ENCODE measurements around the gene EMILIN2. TPM values are rescaled to one million over a fixed set of nuclear protein-coding genes. Genes with fewer than 3 reads are reported as not detected.

EMILIN2 gene
- polyA plus RNA-seq, 1 donor (not counting 4 experiments of a cell fraction or from before 2014, with no cell fraction given): 0.07 TPM

DNA sequence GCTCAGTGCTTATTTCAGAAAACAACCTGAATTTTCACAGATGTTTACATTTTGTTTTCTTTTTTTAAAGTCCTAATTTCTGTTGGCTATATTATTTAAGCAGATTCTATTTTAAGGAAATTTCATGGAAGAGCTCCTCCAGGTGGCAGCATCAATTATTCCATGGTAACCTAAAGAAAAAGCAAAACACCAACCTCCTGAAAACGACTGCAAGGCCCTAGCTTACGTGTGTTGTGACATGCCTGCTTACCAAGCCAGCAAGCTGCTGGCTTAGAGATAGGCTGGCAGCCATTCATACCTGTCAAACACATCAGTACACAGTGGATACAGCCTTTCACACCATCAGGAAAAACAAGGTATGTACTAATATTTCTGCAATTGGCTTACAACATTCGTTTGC, 101.2 kb downstream of the EMILIN2 start:
- FAIRE-seq (peak; percentile 32), DNase-seq (ENCODE audit: low read depth, low spot score) (no peak)
- H3K36me3 ChIP-seq (ENCODE audit: control insufficient read depth in 2 of 2, extremely low read depth in 1 of 2, insufficient read depth in 2 of 2, low read length in 2 of 2): peaks cover 2% of the 10 kb centered on the region in 2 experiments
- dilution Hi-C loops (cut with MboI; ENCODE audit: extremely low pct_ligation_motif_present, low sequenced_read_pairs): no loop called here
- H4K20me1 ChIP-seq (ENCODE audit: control insufficient read depth, extremely low read depth, insufficient read depth, low read length): no peaks in the 10 kb centered on the region
- H3K4me1 ChIP-seq (ENCODE audit: control insufficient read depth, extremely low read depth, insufficient read depth, low read length): peaks cover 2% of the 10 kb centered on the region
- H3K9me3 ChIP-seq (ENCODE audit: control insufficient read depth, low read depth, low read length): no peaks in the 10 kb centered on the region
- H3K9ac ChIP-seq (ENCODE audit: control insufficient read depth, extremely low read depth, insufficient read depth, low read length): no peak overlapping the region
- H3K9me1 ChIP-seq (ENCODE audit: control insufficient read depth, extremely low read depth, insufficient read depth, low read length): no peaks in the 10 kb centered on the region
- H3K4me2 ChIP-seq (ENCODE audit: control insufficient read depth, extremely low read depth, insufficient read depth, low read depth, low read length): no peak overlapping the region
- TF ChIP-seq EZH2 (IDR thresholded peaks at IDR 0.05; ENCODE audit: low read length): no peak
- TF ChIP-seq, protein P1, sequence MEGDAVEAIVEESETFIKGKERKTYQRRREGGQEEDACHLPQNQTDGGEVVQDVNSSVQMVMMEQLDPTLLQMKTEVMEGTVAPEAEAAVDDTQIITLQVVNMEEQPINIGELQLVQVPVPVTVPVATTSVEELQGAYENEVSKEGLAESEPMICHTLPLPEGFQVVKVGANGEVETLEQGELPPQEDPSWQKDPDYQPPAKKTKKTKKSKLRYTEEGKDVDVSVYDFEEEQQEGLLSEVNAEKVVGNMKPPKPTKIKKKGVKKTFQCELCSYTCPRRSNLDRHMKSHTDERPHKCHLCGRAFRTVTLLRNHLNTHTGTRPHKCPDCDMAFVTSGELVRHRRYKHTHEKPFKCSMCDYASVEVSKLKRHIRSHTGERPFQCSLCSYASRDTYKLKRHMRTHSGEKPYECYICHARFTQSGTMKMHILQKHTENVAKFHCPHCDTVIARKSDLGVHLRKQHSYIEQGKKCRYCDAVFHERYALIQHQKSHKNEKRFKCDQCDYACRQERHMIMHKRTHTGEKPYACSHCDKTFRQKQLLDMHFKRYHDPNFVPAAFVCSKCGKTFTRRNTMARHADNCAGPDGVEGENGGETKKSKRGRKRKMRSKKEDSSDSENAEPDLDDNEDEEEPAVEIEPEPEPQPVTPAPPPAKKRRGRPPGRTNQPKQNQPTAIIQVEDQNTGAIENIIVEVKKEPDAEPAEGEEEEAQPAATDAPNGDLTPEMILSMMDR (optimal IDR thresholded peaks at IDR 0.05 in 1 of 3, IDR thresholded peaks at IDR 0.05 in 1 of 3, conservative IDR thresholded peaks at IDR 0.05 in 1 of 3; ENCODE audit: extremely low read depth in 1 of 3, insufficient read depth in 2 of 3, low read length in 3 of 3): peak in 2 of 3 experiments; percentile 13 to 17
- no peak overlapping the region for H3K4me3 ChIP-seq (ENCODE audit: control insufficient read depth in 2 of 3, extremely low read depth in 1 of 3, insufficient read depth in 2 of 3, low read depth in 1 of 3, low read length in 3 of 3)
- no peaks in the 10 kb centered on the region for H3K79me2 ChIP-seq (ENCODE audit: control insufficient read depth, insufficient read depth, low read length)
- no peak overlapping the region for H3K27ac ChIP-seq (ENCODE audit: control insufficient read depth, insufficient read depth, low read length)
- peak overlapping the region; percentile 46 for H2AFZ ChIP-seq (ENCODE audit: control insufficient read depth, low read length)
- no peaks in the 10 kb centered on the region for H3K27me3 ChIP-seq (ENCODE audit: control insufficient read depth, extremely low read depth, insufficient read depth, low read length)

GRCh38 chr18:2952605-2953004, 105.8 kb downstream of the EMILIN2 start:
- no peaks in the 10 kb centered on the region for H3K9me3 ChIP-seq (ENCODE audit: control insufficient read depth, low read depth, low read length)

More at GRCh38 chr18:2952605-2953004, 105.8 kb downstream of the EMILIN2 start:
- no peak overlapping the region for H3K9ac ChIP-seq (ENCODE audit: control insufficient read depth, extremely low read depth, insufficient read depth, low read length)
- TF ChIP-seq, protein P1 (optimal IDR thresholded peaks at IDR 0.05 in 1 of 3, IDR thresholded peaks at IDR 0.05 in 1 of 3, conservative IDR thresholded peaks at IDR 0.05 in 1 of 3; ENCODE audit: extremely low read depth in 1 of 3, insufficient read depth in 2 of 3, low read length in 3 of 3): no peak
- no peak for TF ChIP-seq EZH2 (IDR thresholded peaks at IDR 0.05; ENCODE audit: low read length)
- H2AFZ ChIP-seq (ENCODE audit: control insufficient read depth, low read length): no peak overlapping the region
- no peak overlapping the region for H3K4me2 ChIP-seq (ENCODE audit: control insufficient read depth, extremely low read depth, insufficient read depth, low read depth, low read length)
- no peak overlapping the region for H3K27ac ChIP-seq (ENCODE audit: control insufficient read depth, insufficient read depth, low read length)
- H4K20me1 ChIP-seq (ENCODE audit: control insufficient read depth, extremely low read depth, insufficient read depth, low read length): no peaks in the 10 kb centered on the region
- no peaks in the 10 kb centered on the region for H3K9me1 ChIP-seq (ENCODE audit: control insufficient read depth, extremely low read depth, insufficient read depth, low read length)
- no peak overlapping the region for H3K4me3 ChIP-seq (ENCODE audit: control insufficient read depth in 2 of 3, extremely low read depth in 1 of 3, insufficient read depth in 2 of 3, low read depth in 1 of 3, low read length in 3 of 3)
- peaks cover 2% of the 10 kb centered on the region for H3K4me1 ChIP-seq (ENCODE audit: control insufficient read depth, extremely low read depth, insufficient read depth, low read length)
- H3K79me2 ChIP-seq (ENCODE audit: control insufficient read depth, insufficient read depth, low read length): no peaks in the 10 kb centered on the region
- dilution Hi-C loops (cut with MboI; ENCODE audit: extremely low pct_ligation_motif_present, low sequenced_read_pairs): no loop called here
- FAIRE-seq (no peak), DNase-seq (ENCODE audit: low read depth, low spot score) (no peak)
- H3K27me3 ChIP-seq (ENCODE audit: control insufficient read depth, extremely low read depth, insufficient read depth, low read length): no peaks in the 10 kb centered on the region
- peaks cover 2% of the 10 kb centered on the region in 2 experiments for H3K36me3 ChIP-seq (ENCODE audit: control insufficient read depth in 2 of 2, extremely low read depth in 1 of 2, insufficient read depth in 2 of 2, low read length in 2 of 2)

All from keratinocyte (primary cell).